SH-SY5Y (cell line): ENCODE measurements around the gene AFF1.

Experiments used
- GATA2 ChIP-seq: IDR thresholded peaks from 2 replicates; pipeline ENCODE4 v1.6.1; 2011; ENCODE audit warnings: mild to moderate bottlenecking, low read depth, low read length
- GATA3 ChIP-seq: IDR thresholded peaks from 2 replicates; pipeline ENCODE4 v1.6.1; 2011; ENCODE audit warnings: low read depth, mild to moderate bottlenecking, low read length, moderate library complexity

The AFF1 gene

DNA sequence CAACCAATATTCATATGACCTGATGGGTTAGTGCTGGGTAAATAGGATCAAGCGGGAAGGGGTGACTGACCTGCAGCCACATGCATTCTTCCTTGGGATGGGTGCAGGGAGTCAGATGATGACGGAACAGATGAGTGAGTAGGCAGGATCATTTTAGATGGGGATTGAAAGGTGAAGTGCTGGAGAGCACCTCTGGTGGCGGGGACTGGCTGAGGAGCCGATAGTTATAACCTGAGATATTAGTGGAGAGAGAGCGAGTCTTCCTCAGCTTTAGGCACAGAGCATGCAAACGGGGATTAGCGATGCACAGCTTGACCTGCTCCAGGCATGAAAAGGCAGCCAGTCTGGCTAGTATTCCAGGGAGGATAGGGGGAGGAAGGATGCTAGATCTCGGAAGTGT is 99.1 kb downstream of the AFF1 start:
- TF ChIP-seq GATA2 (no peak), GATA3 (no peak)

DNA sequence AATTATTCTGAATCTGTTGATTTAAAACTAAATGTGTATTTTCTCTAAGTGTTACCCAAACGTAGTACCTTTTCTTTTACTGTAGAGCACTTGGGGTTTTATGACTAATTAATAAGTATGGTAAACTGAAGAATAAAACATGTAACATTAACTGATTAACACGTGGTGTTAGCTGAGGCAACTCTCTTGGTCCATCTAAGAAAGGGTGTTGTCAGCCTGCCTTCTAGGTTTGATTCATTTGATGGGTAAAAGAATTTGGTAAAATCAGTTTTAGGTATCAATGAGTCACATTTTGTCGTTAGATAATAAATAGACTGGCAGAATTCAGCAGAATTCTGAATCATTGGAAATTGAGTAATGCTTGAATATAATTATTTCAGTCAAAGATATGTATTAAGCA is 99.7 kb downstream of the AFF1 start:
- TF ChIP-seq GATA3 (no peak), GATA2 (no peak)

DNA sequence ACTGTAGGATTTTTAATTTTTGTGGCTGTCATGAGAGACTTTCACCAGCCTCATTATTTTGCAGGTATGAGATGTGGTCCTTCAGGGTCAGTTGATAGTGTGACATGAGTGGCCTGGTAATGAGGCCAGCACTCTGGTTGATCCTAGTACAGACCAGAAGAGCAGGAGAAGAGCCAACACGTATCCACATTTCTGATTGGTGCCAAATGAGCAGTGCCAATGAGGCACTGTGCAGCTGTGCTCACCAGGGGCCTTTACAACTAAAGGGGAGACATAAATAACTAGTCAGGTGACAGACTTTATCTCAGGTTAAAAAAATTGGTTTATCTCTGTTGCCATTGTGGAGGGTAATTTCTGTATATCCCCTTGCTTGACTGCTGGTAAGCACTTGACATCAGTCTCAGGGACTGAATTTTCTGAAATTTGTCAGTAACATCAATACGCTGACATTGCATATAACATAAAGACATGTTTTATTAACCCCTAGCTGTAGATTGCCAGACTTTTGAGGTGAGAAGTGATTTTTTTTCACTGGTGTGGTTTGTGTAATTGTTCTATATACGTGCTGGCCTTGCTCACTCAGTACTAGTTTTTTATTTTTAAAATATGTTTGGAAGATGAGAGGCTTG is 101.2 kb downstream of the AFF1 start:
- TF ChIP-seq GATA2, result no peak
- no peak for TF ChIP-seq GATA3

DNA sequence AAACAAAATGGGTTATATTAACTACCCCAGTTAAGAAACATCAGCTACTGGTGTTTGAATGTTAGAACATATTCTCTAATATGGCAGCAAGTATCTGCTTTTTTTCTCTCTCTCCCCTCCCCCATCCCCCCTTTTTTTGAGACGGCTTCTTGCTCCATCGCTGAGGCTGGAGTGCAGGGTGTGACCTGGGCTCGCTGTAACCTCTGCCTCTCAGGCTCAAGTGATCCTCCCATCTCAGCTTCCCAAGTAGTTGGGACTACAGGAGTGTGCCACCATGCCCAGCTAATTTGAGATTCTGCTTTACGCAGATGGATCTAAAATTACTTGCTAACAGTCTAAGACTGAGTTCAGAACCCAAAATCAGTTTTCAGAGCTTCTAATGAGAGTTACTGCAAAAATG is 101.9 kb downstream of the AFF1 start:
- TF ChIP-seq GATA3 (no peak), GATA2 (no peak)

DNA sequence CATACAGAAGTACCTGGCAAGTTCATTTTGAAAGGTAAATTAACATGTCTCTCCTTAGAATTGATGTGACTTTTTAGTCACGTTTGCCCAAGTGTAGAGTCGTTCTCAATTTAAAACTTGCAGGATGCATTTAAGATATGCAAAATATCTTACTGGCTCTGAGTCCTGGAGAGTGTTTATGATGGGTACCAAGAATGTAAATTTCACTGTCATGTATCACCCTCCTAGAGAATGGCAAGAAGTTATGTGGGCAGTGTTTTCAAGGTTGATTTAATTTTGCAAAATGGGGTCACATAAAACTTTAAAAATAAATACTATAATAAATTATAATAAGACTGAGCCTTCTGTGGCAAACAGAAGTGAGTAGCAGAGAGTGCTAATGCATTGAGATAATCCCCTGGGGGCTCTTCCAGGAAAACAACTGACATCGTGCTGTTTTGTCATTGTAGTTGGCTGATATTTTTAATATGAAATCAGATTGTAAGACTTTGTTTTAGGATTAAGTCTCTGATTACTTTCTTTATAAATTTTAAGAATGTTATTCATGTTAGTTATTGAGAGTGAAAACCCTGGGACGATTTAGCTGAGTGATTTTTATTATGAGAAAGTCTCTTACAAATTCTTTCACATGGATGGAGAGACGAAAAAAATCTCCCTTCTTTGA is 103.0 kb downstream of the AFF1 start:
- TF ChIP-seq GATA3 (no peak), GATA2 (no peak)

DNA sequence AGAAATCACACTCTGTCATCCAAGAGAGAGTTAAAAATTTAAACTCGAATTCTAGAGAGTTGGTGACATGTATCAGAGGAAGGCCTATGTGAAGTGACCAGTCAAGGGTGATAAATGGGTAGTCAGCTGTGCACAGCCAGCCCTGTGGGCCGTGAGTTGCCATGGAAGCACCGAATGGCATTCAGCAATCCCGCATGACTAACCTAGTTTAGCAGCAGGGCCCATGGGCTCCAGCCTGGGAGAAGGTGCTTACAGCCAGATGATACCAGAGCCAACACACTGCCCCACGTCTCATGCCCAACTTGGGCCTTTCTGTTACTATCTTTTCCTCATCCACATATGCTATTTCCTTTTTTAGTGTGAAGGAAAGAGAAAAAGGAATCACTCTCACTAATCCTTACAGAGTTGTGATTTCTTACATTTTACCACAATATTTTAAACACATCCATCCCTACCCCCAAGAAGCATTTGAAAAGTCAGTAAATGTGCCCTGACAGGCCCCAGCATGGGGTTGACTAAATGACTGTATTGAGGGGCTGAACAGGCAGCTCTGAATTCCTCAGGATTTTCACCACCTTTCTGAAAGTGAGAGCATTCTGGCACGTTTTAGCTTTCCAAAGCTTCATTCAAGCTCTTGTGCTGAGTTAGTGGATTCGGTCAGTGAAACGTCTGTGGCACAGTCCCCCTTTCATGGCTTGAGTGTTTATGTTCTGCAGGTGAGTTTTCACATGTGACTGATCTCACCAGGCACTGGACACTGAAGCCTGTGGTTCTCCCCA is 104.2 kb downstream of the AFF1 start:
- no peak for TF ChIP-seq GATA2
- TF ChIP-seq GATA3, result no peak

DNA sequence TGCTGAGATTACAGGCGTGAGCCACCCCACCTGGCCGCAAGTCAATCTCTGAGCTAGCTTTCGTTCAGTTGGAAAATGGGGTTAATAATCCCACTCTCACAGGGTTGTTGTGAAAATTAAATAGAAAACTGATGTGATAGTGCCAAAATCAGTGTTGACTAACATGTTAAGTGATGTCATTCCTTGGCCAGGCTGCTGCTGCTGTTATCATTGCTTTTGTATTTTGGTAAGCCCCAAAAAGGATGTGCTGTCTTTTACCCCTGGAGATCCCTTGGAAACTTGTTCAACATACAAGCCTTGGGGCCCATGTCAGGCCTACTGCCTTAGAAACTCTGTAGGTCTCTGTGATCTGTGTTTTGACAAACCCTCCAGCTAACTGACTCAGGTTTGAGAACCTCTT is 106.3 kb downstream of the AFF1 start:
- no peak for TF ChIP-seq GATA3
- no peak for TF ChIP-seq GATA2

DNA sequence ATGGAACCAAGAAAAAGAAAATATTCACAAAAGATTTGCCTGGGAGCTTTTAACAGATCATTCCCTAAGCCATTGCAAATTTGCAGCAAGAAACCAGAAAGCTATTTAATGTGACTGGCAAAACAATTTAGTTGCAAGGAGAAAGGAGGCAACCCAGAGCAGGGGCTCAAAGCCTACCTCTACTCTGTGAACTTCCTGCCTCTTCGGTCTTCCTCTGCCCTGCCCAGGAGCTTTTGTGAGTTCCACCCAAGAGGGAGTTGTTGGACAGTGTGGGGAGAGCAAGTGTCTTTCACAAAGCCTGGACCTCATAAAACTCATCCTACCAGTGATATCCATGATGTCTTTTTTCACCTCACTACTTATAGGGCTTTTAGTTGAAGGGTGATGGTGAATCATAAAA is 107.4 kb downstream of the AFF1 start:
- TF ChIP-seq GATA3 (no peak), GATA2 (no peak)

DNA sequence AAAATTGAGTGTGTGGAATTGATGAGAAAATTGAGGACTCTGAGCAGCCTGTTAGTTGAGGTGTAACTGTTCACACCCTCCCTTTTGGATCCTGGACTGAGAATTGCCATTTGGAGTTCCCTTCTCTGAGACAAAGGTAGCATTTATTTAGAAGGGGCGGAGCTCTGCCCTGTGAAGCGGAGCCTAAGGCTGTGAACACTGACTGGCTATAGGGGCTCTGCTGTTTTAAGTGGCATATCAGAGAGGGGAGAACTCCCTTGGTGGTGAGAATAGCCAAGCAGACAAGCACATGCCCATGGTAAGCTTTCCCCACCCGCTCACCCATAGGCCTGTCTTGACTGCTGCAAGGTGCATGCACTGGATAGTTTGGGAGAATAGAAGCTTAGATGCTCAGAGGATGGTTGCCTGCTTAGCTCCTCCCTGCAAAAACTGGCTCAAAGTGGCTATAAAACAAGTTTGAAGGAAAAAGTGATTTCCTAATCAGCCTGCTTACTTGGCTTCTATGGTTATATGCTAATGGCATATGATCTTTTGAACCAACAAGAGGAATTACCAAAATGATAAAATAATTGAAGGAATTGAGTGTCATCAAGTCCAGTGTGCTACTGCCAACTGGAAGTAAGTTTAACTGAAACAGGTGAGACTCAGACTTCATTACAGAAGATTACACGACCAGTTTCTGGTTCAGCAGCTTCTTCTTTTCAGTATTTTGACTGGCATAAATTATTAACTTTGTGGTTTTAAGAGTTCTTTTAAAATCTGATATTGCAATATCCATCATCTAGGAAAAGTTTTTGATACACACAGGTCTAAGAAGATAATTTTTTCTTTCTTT is 108.4 kb downstream of the AFF1 start:
- TF ChIP-seq GATA2, result no peak
- TF ChIP-seq GATA3, result no peak

DNA sequence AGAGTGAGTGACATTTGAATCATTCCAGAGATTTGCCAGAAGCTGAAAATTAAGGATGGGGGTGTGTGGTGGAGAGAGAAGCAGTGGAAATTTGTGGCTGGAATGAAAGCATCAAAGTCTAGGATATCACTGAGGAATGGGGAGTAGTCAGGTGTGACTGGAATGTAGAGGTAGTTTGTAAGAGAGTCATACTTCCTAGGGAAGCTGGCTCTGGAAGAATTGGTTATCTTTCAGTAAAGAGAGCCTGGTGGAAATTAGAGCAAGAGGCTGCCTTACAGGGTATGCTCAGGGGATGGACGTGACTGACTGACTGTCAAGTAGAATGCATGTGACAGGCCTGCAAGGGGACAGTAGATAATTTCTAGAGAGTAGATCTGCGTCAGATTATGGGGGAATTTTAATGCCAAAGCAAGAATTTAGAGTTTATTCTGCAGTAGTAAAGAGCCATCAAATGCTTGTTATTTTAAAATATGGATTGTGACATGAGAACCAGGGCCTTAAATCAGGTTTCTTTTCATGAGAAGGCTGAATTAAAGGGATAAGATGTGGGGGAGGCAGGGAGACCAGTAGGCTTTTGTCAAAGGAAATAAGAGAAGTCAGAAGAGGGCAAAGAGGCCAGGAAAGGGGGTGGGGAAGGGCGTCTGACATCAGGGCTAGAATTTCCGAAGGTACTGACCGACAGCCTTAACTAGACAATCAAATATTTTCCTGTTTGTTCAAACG is 109.9 kb downstream of the AFF1 start:
- TF ChIP-seq GATA2 (peak; percentile 73), GATA3 (no peak)

DNA sequence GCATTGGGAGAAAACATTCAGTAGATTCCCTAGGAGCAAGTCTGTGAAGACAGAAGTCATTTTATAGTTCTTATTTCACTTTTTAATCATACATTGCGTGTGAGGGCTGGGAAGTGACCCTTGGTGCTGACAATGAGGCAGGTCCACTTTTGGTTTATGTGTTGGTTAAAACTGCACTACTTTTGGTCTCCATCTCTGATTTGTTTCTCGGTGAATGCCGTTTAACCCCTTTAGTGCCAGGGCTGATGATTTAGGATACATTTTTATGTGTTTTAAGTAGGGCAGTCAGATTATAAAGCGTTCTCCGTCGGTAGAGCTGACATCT is 110.4 kb downstream of the AFF1 start:
- TF ChIP-seq GATA2 (no peak), GATA3 (no peak)

DNA sequence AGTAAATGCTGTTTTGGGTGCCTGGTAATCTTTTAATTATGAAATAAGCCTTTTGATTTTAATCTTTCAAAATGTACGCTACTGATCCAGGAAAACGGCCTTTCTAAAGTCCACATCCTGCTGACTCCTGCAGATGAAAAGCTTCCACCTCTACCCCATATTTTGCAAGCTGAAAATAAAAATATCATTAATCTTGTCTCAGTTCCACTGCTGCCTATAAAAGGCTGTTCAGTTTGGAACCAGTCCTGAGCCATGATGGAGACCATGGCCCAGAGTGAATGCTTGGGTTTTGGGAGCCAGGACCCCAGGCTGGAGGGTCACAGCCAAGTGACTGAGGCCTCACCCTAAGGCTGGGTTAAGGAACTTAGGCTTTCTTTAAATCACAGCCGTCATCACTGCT is 110.8 kb downstream of the AFF1 start:
- TF ChIP-seq GATA3, result no peak
- no peak for TF ChIP-seq GATA2

DNA sequence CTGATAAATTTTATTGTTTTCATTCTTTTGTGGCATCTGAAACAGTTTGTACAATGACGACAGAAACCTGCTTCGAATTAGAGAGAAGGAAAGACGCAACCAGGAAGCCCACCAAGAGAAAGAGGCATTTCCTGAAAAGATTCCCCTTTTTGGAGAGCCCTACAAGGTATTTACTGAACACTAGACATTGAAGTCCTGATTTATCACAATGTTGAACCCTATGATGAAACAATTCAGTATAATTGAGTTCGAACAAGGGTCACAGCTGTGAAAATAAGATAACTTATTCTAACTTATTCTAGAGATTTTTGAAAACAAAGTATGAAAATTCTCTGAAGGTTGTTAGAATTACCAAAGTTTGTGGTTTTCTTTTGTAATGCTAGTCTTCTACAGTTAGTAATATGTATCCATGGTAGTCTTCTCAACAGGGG is 111.3 kb downstream of the AFF1 start:
- TF ChIP-seq GATA3 (no peak), GATA2 (no peak)

DNA sequence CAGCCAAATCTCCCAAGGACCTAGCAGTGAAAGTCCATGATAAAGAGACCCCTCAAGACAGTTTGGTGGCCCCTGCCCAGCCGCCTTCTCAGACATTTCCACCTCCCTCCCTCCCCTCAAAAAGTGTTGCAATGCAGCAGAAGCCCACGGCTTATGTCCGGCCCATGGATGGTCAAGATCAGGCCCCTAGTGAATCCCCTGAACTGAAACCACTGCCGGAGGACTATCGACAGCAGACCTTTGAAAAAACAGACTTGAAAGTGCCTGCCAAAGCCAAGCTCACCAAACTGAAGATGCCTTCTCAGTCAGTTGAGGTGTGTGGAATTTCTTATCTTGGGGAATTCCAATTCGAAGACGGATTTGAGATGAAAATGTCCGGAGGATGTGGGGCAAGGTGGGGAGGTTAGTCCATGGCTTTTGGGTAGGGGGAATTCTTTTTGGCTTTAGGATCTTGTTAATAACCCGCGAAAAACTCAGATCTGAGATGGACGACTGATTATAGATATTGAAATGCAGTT is 112.5 kb downstream of the AFF1 start:
- no peak for TF ChIP-seq GATA2
- no peak for TF ChIP-seq GATA3
